Heart left ventricle (tissue), 16 donors: Measurements from ENCODE around the gene FSD1L. TPM values are rescaled to one million over a fixed set of nuclear protein-coding genes. Genes with fewer than 3 reads are reported as not detected.

Source experiments
- ATAC-seq, 4 donors: fragments of 200-7000 bp; cut with Tn5 transposase; one replicate each; pipeline ENCODE4 v1.9.1; 2020 to 2022; ENCODE audit warnings: moderate library complexity in 4 of 4, mild to moderate bottlenecking in 3 of 4, moderate number of reproducible peaks in 1 of 4
- DNase-seq, 5 donors: peaks; one replicate each; pipeline ENCODE4 v3.0.0-alpha.2; 2020
- H3K27ac ChIP-seq, 12 donors: fragments of 200-600 bp; sonication (generic) in 4 of 12; one replicate each; pipeline versions ENCODE4 v1.5.0 to v1.8.0; 2016 to 2022; ENCODE audit warnings: mild to moderate bottlenecking in 2 of 12
- H3K27me3 ChIP-seq, 9 donors: fragments of 200-600 bp; sonication (generic) in 2 of 9; one replicate each; pipeline versions ENCODE4 v1.5.1 to v1.8.0; 2016 to 2022; ENCODE audit warnings: mild to moderate bottlenecking in 3 of 9
- H3K36me3 ChIP-seq, 9 donors: fragments of 200-600 bp; sonication (generic) in 2 of 9; one replicate each; pipeline versions ENCODE4 v1.5.0 to v1.8.0; 2018 to 2022; ENCODE audit warnings: mild to moderate bottlenecking in 2 of 9
- H3K4me1 ChIP-seq, 12 donors: fragments of 200-600 bp; sonication (generic) in 4 of 12; one replicate each; pipeline versions ENCODE4 v1.5.0 to v1.8.0; 2016 to 2022; ENCODE audit warnings: mild to moderate bottlenecking in 3 of 12
- H3K4me3 ChIP-seq, 12 donors: fragments of 200-600 bp; sonication (generic) in 4 of 12; one replicate each; pipeline versions ENCODE4 v1.5.0 to v1.8.0; 2017 to 2022; ENCODE audit warnings: mild to moderate bottlenecking in 9 of 12, moderate library complexity in 4 of 12
- H3K9me3 ChIP-seq, 12 donors: fragments of 200-600 bp; sonication (generic) in 4 of 12; one replicate each; pipeline versions ENCODE4 v1.5.0 to v1.8.0; 2016 to 2022; ENCODE audit warnings: mild to moderate bottlenecking in 1 of 12
- CTCF ChIP-seq, 12 donors: fragments of 200-600 bp; sonication (generic) in 4 of 12; IDR thresholded peaks; one replicate each; pipeline versions ENCODE4 v1.5.0 to v1.8.0; 2018 to 2022; ENCODE audit warnings: antibody characterized with exemption in 12 of 12, mild to moderate bottlenecking in 5 of 12
- POLR2A ChIP-seq, 2 donors: fragments of 450-650 bp; IDR thresholded peaks; one replicate each; pipeline ENCODE4 v1.6.1; 2017; ENCODE audit warnings: antibody characterized with exemption in 2 of 2, mild to moderate bottlenecking in 2 of 2, moderate library complexity in 2 of 2
- WGBS, 4 donors: extraction: QIAGEN DNeasy Blood & Tissue Kit in 2 of 4; methylation state at CpG; one replicate each; pipeline versions ENCODE4 v1.1.5 to v1.1.7; 2013 to 2018; 5-methylcytosine and 5-hydroxymethylcytosine counted together
- intact Hi-C, 10 donors: fragments of 100-400 bp; cut with DNase I; formaldehyde crosslinking; loops; one replicate each; pipeline versions ENCODE4 v1.11.1 to v1.14.2; 2022
- polyA plus RNA-seq, 2 donors: library from polyadenylated mRNA; stranded (reverse); fragments of 200-250 nt; gene quantifications; one replicate each; pipeline ENCODE4 v1.2.3, GENCODE V29; 2013
- total RNA-seq, 9 donors: library from RNA; depleted of rRNA in 2 of 9; stranded (reverse); fragments of >200 nt in 2 of 9; fragmentation: NEBNext Ultra II Directional in 3 of 9; extraction: Animal tissue kit (Norgen Biotek cat#: 25700) in 3 of 9; gene quantifications; one replicate each; pipeline versions ENCODE4 v1.1.0 to v1.2.4, GENCODE V29; 2016 to 2023
- donor health status: ischemic (EF 13 %, LVEDD 7.1; RV severe dilation, severe dysfunction).
- donor health status: healthy with polysubstance abuse.
- donor health status: DM: no; HTN: yes; CAD: no.
- donor health status: DM: no; HTN: no; CAD: no.
- donor health status: ischemic (EF 25% LVEDD 6.9; RV normal size, moderate dysfunction).
- donor health status: ischemic (EF 25% LVEDD 5.7; RV mildly dilated, moderate dysfunction).
- donor health status: healthy.
- donor health status: DM: yes; HTN: yes; CAD: no.
- donor health status: ischemic (EF 35%, LVEDD 5.7; RV mildly dilated, moderate dysfunction).
- donor health status: nonischemic (EF 11% LVEDD 7.7; RV severe dilation, severe dysfunction).
- donor health status: DM: yes; HTN: yes; CAD: no.
- donor health status: PGD.
- donor health status: ischemic (EF 29% LVEDD 5.4; RV normal size, mild dysfunction).
- donor health status: nonischemic (EF 23%, LVEDD 6.1; RV moderate dilation, normal function).

The FSD1L gene
- total and polyA plus RNA-seq, 11 donors = 2.1 to 14.0 (median 7.3) TPM

- Histone ChIP-seq H3K27ac (no peak overlapping the region), H3K36me3 (peaks cover 0 to 25% (median 12%) of the 10 kb centered on the region in 9 donors), H3K4me3 (no peak overlapping the region), H3K4me1 (no peaks in the 10 kb centered on the region), H3K9me3 (peaks cover 0 to 17% (median 0%) of the 10 kb centered on the region in 12 donors), H3K27me3 (no peaks in the 10 kb centered on the region)
- DNase-seq (no peak), ATAC-seq (no peak)
- WGBS, 4 donors = 84 to 91% (median 90%) methylated on average over 3 of the region's 3 CpGs
- intact Hi-C loops = no loop called here
- no peak for TF ChIP-seq POLR2A (IDR thresholded peaks at IDR 0.05)
- no peak for TF ChIP-seq CTCF (IDR thresholded peaks at IDR 0.05)
These were observed 83.7 kb downstream of the FSD1L start for GRCh38 chr9:105531530-105531929.

- TF ChIP-seq POLR2A (IDR thresholded peaks at IDR 0.05) = no peak
- no peak for TF ChIP-seq CTCF (IDR thresholded peaks at IDR 0.05)
- peaks cover 0 to 26% (median 12%) of the 10 kb centered on the region in 9 donors for H3K36me3 ChIP-seq
- no peaks in the 10 kb centered on the region for H3K9me3 ChIP-seq
- intact Hi-C loops = no loop called here
- no peak for DNase-seq
- no peaks in the 10 kb centered on the region for H3K4me1 ChIP-seq
- ATAC-seq = no peak
- H3K4me3 ChIP-seq = no peak overlapping the region
- no peaks in the 10 kb centered on the region for H3K27me3 ChIP-seq
- H3K27ac ChIP-seq = no peak overlapping the region
- 93 to 97% (median 94%) methylated on average over 3 of the region's 3 CpGs for WGBS, 4 donors
These were observed 88.3 kb downstream of the FSD1L start for GRCh38 chr9:105535920-105536668.

GRCh38 chr9:105539452-105539851 lies 91.6 kb downstream of the FSD1L start:
- Histone ChIP-seq H3K4me3 (no peak overlapping the region), H3K27ac (no peak overlapping the region), H3K36me3 (peaks cover 0 to 24% (median 11%) of the 10 kb centered on the region in 9 donors), H3K9me3 (no peaks in the 10 kb centered on the region), H3K4me1 (no peaks in the 10 kb centered on the region), H3K27me3 (no peaks in the 10 kb centered on the region)
- 96 to 100% (median 97%) methylated on average over 1 of the region's 1 CpG for WGBS, 4 donors
- TF ChIP-seq POLR2A (IDR thresholded peaks at IDR 0.05) (no peak), CTCF (IDR thresholded peaks at IDR 0.05) (no peak)
- intact Hi-C loops = no loop called here
- no peak for ATAC-seq
- DNase-seq = no peak

- Histone ChIP-seq H3K27ac (no peak overlapping the region), H3K27me3 (no peaks in the 10 kb centered on the region), H3K36me3 (peaks cover 0 to 6% (median 0%) of the 10 kb centered on the region in 9 donors), H3K4me3 (no peak overlapping the region), H3K9me3 (no peaks in the 10 kb centered on the region), H3K4me1 (no peaks in the 10 kb centered on the region)
- intact Hi-C loops = no loop called here
- WGBS, 4 donors = 97 to 100% (median 98%) methylated on average over 3 of the region's 3 CpGs
- ATAC-seq (no peak), DNase-seq (no peak)
- TF ChIP-seq POLR2A (IDR thresholded peaks at IDR 0.05) (no peak), CTCF (IDR thresholded peaks at IDR 0.05) (no peak)
These were observed 94.0 kb downstream of the FSD1L start for GRCh38 chr9:105541838-105542237.
